ENCODE results near the gene PRR30.

DNA sequence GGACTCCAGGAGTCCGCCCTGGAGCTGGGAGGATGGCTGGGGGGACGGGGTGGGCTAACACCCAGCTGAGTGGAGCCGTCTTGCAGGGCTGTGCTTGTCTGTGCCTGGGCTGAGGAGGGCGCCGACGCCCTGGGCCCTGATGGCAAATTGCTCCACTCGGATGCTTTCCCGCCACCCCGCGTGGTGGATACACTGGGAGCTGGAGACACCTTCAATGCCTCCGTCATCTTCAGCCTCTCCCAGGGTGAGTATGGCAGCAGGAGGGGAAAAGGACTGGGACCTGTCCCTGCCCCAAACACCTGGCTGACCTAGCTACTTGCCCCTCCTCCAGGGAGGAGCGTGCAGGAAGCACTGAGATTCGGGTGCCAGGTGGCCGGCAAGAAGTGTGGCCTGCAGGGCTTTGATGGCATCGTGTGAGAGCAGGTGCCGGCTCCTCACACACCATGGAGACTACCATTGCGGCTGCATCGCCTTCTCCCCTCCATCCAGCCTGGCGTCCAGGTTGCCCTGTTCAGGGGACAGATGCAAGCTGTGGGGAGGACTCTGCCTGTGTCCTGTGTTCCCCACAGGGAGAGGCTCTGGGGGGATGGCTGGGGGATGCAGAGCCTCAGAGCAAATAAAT is 39.8 kb downstream of the PRR30 start:
- TF ChIP-seq CTCF (IDR thresholded peaks at IDR 0.05 in 2 of 3, conservative IDR thresholded peaks at IDR 0.05 in 1 of 3; ENCODE audit: borderline replicate concordance in 1 of 3, insufficient read depth in 1 of 3, low read depth in 2 of 3, low read length in 2 of 3), result no peak
- TF ChIP-seq JUND (IDR thresholded peaks at IDR 0.05), result no peak
- TF ChIP-seq EZH2 (IDR thresholded peaks at IDR 0.05), result no peak
- TF ChIP-seq, protein P1, sequence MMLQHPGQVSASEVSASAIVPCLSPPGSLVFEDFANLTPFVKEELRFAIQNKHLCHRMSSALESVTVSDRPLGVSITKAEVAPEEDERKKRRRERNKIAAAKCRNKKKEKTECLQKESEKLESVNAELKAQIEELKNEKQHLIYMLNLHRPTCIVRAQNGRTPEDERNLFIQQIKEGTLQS (IDR thresholded peaks at IDR 0.05), result no peak
- no peak for TF ChIP-seq CEBPB (IDR thresholded peaks at IDR 0.05; ENCODE audit: low read depth)
- no peak for TF ChIP-seq POLR2A (IDR thresholded peaks at IDR 0.05; ENCODE audit: borderline replicate concordance, extremely low read depth, insufficient read depth, insufficient read length)
- no peak for TF ChIP-seq RAD21 (IDR thresholded peaks at IDR 0.05; ENCODE audit: low read depth)
- no peak for TF ChIP-seq SP1 (IDR thresholded peaks at IDR 0.05; ENCODE audit: low read depth)
- TF ChIP-seq ZNF274 (IDR thresholded peaks at IDR 0.05; ENCODE audit: low read depth, low read length), result no peak
- TF ChIP-seq POLR2AphosphoS5 (IDR thresholded peaks at IDR 0.05; ENCODE audit: low read depth, low read length), result no peak
- TF ChIP-seq, protein P2, sequence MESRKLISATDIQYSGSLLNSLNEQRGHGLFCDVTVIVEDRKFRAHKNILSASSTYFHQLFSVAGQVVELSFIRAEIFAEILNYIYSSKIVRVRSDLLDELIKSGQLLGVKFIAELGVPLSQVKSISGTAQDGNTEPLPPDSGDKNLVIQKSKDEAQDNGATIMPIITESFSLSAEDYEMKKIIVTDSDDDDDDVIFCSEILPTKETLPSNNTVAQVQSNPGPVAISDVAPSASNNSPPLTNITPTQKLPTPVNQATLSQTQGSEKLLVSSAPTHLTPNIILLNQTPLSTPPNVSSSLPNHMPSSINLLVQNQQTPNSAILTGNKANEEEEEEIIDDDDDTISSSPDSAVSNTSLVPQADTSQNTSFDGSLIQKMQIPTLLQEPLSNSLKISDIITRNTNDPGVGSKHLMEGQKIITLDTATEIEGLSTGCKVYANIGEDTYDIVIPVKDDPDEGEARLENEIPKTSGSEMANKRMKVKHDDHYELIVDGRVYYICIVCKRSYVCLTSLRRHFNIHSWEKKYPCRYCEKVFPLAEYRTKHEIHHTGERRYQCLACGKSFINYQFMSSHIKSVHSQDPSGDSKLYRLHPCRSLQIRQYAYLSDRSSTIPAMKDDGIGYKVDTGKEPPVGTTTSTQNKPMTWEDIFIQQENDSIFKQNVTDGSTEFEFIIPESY (IDR thresholded peaks at IDR 0.05; ENCODE audit: extremely low read depth, insufficient replicate concordance, low read length), result no peak
- TF ChIP-seq EZH2phosphoT487 (IDR thresholded peaks at IDR 0.05; ENCODE audit: borderline replicate concordance), result no peak
- no peak for TF ChIP-seq ELF1 (IDR thresholded peaks at IDR 0.05; ENCODE audit: borderline replicate concordance, low read depth)

Data from HCT116 (cell line).